Caki2 (cell line): ENCODE measurements around the gene KLHDC1. TPM values are rescaled to one million over a fixed set of nuclear protein-coding genes. Genes with fewer than 3 reads are reported as not detected.
A peak's percentile ranks its signal among the peaks of the same experiment; 100 is the strongest.
"Not testable (repeated sequence)": the region's sequence is repeated elsewhere in the genome, so short reads cannot be mapped to it uniquely, and the experiment has no call there.

ENCODE experiments used
- DNase-seq: peaks from one replicate; pipeline ENCODE4 v3.0.0-alpha.2; 2015; ENCODE audit warnings: low read depth
- in situ Hi-C: cut with HindIII; loops from 2 replicates; pipeline ENCODE4 v1.10.0; 2016; ENCODE audit warnings: low sequenced_read_pairs, low pct_unique_long_range_greater_than_20kb, mixed read lengths
- total RNA-seq: library from RNA; depleted of rRNA; stranded (reverse); fragments of >200 nt; shearing (Covaris generic); gene quantifications from 2 replicates; pipeline ENCODE4 v1.2.3, GENCODE V29; 2014; ENCODE audit warnings: low replicate concordance

Gene KLHDC1
- total RNA-seq, 1 experiment from 2014 or later = not detected

- not testable (repeated sequence) for DNase-seq
- in situ Hi-C loops = loop anchor here (10.0 kb wide), 1 partner anchor 50 kb away; no protein-coding TSS in a partner anchor
These were observed 11.6 kb downstream of the KLHDC1 start for GRCh38 chr14:49704471-49704870.

DNA sequence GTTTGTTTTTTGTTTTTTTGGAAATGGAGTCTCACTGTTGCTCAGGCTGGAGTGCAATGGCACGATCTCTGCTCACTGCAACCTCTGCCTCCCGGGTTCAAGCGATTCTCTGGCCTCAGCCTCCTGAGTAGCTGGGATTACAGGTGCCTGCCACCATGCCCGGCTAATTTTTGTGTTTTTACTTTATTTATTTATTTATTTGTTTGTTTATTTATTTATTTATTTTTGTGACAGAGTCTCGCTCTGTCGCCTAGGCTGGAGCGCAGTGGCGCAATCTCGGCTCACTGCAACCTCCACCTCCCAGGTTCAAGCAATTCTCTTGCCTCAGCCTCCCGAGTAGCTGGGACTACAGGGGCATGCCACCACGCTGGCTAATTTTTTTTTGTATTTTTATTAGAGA lies 18.1 kb downstream of the KLHDC1 start:
- DNase-seq, in situ Hi-C loops: not testable (repeated sequence)

DNA sequence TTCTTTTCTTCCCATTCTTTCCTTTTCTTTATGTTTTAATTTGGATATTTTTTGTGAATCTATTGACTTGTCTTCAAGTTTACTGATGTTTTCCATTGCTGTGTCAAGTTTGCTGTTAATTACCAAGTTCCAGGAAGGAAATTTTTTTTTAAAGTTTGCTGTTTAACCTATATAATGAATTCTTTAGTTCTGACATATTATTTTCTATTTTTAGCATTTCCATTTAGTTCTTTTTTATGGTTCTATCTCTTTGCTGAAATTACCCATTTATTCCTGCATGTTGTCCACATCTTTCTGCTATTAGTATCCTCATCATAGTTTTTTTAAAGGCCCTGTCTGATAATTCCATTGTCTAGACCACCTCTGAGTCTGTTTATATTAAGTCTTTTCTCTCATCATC lies 27.8 kb downstream of the KLHDC1 start:
- in situ Hi-C loops = no loop called here
- no peak for DNase-seq

GRCh38 chr14:49721733-49722435 lies 29.0 kb downstream of the KLHDC1 start:
- in situ Hi-C loops = not testable (repeated sequence)

DNA sequence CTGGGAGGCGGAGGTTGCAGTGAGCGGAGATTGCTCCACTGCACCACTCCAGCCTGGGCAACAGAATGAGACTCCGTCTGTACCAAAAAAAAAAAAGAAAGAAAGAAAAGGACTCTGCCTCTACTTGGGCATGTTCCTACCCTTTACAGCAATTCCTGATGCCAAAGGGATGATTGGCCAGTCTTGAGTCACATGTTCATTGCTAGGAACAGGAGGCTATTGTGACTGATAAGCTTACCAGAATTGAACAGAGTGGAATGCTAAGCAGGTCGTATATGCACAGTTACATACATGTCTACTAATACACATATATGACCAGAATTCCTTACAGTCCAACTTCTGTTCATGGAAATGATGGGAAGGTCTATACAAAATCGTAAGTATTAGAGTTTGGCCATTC lies 34.3 kb downstream of the KLHDC1 start:
- DNase-seq = no peak
- in situ Hi-C loops = no loop called here

More at GRCh38 chr14:49721733-49722435, 29.0 kb downstream of the KLHDC1 start:
- DNase-seq = not testable (repeated sequence)

GRCh38 chr14:49732896-49733295 lies 40.0 kb downstream of the KLHDC1 start:
- DNase-seq = no peak
- in situ Hi-C loops = no loop called here

- DNase-seq = no peak
- in situ Hi-C loops = no loop called here
These were observed 40.9 kb downstream of the KLHDC1 start for GRCh38 chr14:49733836-49734235.

DNA sequence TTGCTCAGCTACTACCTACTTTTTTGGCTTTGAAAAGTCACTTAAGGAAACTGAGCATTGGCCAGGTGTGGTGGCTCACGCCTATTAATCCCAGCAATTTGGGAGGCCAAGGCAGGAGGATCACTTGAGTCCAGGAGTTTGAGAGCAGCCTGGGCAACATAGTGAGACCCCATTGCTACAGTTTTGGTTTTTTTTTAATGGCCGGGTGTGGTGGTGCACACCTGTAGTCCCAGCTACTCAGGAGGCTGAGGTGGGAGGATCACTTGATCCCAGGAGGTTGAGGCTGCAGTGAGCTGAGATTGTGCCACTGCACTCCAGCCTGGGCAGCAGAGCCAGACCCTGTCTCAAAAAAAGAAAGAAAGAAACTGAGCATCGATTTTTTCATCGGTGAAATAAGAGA lies 42.7 kb downstream of the KLHDC1 start:
- in situ Hi-C loops, DNase-seq: not testable (repeated sequence)

GRCh38 chr14:49745191-49745590 lies 52.3 kb downstream of the KLHDC1 start:
- DNase-seq = no peak
- in situ Hi-C loops = no loop called here

DNA sequence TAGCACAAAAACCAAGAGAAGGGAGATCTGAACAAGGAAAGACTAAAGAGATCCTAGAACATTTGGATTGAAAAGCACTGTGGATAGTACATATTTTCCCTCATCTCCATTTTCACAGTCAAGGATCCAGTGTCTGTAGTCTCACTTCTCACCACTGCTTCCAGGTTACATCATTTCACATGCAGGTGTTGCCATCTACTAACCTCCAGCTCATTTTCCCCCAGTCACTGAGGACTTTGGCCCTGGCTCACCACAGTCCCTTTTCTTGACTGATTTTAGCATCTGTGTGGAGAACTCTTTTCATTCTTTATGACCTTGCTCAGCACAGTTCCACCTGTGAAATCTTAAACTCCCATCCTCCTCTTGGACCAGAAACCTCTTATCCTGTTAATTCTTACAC lies 53.6 kb downstream of the KLHDC1 start:
- DNase-seq, in situ Hi-C loops: not testable (repeated sequence)

DNA sequence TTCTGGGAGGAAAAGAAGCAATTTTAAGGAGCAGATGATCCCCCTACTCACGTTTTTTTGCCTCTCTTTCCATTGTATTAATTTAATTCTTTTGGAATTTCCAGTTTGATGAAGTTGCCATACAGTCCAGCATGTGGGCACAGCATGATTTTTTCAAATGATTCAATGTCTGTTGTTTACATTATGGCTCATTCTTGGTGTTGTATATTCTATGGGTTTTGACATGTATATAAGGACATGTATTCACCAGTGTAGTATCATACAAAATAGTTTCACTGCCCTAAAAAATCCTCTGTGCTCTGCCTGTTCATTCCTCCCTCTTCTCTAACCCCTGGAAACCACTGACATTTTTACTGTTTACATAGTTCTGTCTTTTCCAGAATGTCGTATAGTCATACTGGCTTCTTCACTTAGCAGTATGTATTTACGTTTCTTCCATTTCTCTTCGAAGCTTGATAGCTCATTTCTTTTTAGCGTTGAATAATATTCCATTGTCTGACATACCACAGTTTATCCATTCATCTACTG lies 61.7 kb downstream of the KLHDC1 start:
- in situ Hi-C loops = loop anchor here (10.0 kb wide), 1 partner anchor 50 kb away; no protein-coding TSS in a partner anchor
- no peak for DNase-seq

GRCh38 chr14:49755378-49755777 lies 62.5 kb downstream of the KLHDC1 start:
- in situ Hi-C loops = loop anchor here (10.0 kb wide), 1 partner anchor 51 kb away; no protein-coding TSS in a partner anchor
- no peak for DNase-seq

DNA sequence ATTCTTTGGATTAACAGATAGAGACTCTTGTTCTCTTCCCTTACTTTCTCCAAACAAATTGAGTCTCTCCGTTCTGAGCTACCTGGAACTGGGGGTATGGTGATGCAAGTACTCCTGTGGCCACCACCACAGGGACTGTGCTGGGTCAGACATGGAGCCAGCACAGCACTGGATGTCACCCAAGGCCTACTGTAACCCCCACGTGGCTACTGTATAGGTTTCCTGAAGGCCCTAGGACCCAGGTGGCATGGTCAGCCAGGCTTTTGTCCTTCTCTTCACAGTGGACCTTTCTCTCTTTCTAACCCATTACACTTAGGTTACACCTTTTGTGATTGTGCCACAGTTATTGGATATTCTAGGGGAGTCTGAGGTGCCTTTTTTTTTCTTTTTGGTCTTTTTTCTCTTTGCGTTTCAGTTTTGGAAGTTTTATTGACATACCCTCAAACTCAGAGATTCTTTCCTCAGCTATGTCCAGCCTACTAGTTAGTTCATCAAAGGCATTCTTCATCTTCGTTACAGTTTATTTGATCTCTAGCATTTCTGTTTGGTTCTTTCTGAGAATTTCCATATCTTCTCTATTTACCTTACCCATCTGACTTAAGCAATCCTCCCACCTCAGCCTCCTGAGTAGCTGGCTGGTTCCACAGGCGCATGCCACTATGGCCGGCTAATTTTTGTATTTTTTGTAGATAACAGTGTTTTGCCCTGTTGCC lies 69.1 kb downstream of the KLHDC1 start:
- no peak for DNase-seq
- in situ Hi-C loops = no loop called here

DNA sequence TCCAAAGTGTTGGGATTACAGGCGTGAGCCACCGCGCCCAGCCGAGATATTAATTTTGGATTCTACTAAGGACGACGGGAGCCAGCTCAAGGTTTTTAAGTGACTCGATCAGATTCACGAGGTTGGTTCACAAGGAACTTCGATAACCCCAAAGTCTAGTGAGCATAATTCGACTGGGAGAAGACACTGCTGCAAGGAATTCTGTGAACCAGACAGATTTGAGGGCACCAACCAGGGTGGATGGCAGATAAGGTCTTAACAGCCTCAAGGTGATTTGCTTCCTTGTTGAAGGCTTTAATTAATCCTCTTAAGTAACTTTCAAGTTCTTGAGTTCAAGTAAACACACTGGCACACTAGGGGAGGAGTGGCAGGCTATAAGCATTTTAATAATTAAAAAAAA lies 73.9 kb downstream of the KLHDC1 start:
- in situ Hi-C loops = no loop called here
- no peak for DNase-seq

GRCh38 chr14:49767270-49767570 lies 74.3 kb downstream of the KLHDC1 start:
- in situ Hi-C loops = no loop called here
- DNase-seq = no peak

GRCh38 chr14:49767571-49768300 lies 74.8 kb downstream of the KLHDC1 start, which contains the start of gene KLHDC2:
KLHDC2 (plus strand) TSS chr14:49768153; CDS start chr14:49768469, 316 bp downstream.
- in situ Hi-C loops = no loop called here
- DNase-seq = peak; percentile 80

DNA sequence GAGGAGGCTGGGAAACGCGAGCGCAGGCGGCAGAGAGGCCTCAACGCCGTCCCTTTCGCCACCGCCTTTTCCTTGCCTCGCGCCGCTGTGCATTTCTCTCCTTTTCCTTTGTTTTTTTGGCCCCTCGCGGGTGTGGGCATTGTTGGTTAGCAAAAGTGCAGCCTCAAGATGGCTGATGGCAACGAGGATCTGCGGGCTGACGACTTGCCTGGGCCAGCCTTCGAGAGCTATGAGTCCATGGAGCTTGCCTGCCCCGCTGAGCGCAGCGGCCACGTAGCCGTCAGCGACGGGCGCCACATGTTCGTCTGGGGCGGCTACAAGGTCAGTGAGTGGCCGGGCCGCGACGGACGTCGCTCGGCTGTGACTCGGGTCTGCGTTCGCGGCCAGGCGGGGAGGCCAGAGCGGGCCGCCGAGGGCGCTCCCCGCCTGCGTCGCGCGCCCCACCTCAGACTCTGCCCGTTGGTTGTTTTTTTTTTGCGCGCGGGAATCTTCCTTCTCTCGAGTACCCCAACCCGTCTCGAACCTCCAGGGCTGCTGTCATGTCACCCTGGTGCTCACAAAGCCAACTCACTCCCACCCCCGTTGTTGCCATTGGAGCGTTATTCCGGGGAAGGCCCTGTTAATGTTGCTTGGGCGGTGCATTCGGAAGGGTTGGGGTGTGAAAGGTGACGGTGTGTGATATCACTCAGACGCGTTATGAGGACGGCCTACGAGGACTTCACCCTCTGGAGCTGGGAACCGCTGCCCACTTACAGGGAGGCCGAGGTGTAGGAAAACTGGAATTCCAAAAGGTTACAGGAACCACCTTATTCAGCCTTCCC lies 75.6 kb downstream of the KLHDC1 start:
- DNase-seq = peak; percentile 78
- in situ Hi-C loops = no loop called here

DNA sequence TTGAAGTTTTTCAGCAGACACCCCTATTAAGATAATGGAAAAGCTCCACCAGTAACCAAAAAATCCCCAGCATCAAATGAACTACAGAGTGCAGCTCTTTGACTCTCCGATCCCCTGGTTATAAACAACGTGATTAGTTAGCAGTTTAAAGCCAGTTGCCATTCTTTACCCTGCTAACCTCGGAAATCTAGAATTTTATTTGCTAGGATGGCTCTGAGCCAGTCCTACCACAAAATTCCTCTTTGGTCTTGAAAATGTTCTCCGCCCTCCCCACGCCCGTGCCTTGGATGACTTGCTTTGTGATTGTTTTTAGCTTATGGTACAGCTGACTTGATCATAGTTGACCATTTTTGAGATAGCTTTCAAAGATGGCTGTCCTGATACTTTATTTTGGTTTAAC lies 76.3 kb downstream of the KLHDC1 start:
- in situ Hi-C loops = no loop called here
- DNase-seq = peak; percentile 66
